Ascending aorta (tissue), 2 donors: ENCODE measurements around the gene MYBBP1A. TPM values are rescaled to one million over a fixed set of nuclear protein-coding genes. Genes with fewer than 3 reads are reported as not detected.

Experiments used
- DNase-seq, 2 donors: peaks; one replicate each; pipeline ENCODE4 v3.0.0-alpha.2; 2019; ENCODE audit warnings: low spot score in 2 of 2
- H3K27ac ChIP-seq, 2 donors: fragments of 200-600 bp; sonication (generic); one replicate each; pipeline ENCODE4 v1.5.1; 2016 to 2017; ENCODE audit warnings: mild to moderate bottlenecking in 1 of 2
- H3K27me3 ChIP-seq: fragments of 200-600 bp; sonication (generic); one replicate; pipeline ENCODE4 v1.5.1; 2017
- H3K36me3 ChIP-seq, 2 donors: fragments of 200-600 bp; sonication (generic); one replicate each; pipeline ENCODE4 v1.5.1; 2016
- H3K4me1 ChIP-seq, 2 donors: fragments of 200-600 bp; sonication (generic); one replicate each; pipeline ENCODE4 v1.5.1; 2016 to 2017; ENCODE audit warnings: mild to moderate bottlenecking in 1 of 2
- H3K4me3 ChIP-seq, 2 donors: fragments of 200-600 bp; sonication (generic); one replicate each; pipeline ENCODE4 v1.5.1; 2016 to 2017; ENCODE audit warnings: mild to moderate bottlenecking in 1 of 2
- H3K9me3 ChIP-seq, 2 donors: fragments of 200-600 bp; sonication (generic); one replicate each; pipeline ENCODE4 v1.5.1; 2016
- intact Hi-C: fragments of 100-400 bp; cut with DNase I; formaldehyde crosslinking; loops from one replicate; pipeline ENCODE4 v1.15.1; 2023
- total RNA-seq: library from RNA; depleted of rRNA; stranded (reverse); fragments of >200 nt; gene quantifications from one replicate; pipeline ENCODE4 v1.1.0, GENCODE V29; 2016
- TF ChIP-seq, protein P1 (sequence below), 3 experiments: fragments of 200-600 bp in 2 of 3; fragments of 450-650 bp in 1 of 3; sonication (generic) in 2 of 3; IDR thresholded peaks; one replicate each; pipeline ENCODE4 v1.5.1; 2016 to 2019; ENCODE audit warnings: antibody characterized with exemption in 3 of 3, mild to moderate bottlenecking in 1 of 3, moderate library complexity in 1 of 3

MYBBP1A gene
- total RNA-seq, 1 donor from 2014 or later: 94.5 TPM

DNA sequence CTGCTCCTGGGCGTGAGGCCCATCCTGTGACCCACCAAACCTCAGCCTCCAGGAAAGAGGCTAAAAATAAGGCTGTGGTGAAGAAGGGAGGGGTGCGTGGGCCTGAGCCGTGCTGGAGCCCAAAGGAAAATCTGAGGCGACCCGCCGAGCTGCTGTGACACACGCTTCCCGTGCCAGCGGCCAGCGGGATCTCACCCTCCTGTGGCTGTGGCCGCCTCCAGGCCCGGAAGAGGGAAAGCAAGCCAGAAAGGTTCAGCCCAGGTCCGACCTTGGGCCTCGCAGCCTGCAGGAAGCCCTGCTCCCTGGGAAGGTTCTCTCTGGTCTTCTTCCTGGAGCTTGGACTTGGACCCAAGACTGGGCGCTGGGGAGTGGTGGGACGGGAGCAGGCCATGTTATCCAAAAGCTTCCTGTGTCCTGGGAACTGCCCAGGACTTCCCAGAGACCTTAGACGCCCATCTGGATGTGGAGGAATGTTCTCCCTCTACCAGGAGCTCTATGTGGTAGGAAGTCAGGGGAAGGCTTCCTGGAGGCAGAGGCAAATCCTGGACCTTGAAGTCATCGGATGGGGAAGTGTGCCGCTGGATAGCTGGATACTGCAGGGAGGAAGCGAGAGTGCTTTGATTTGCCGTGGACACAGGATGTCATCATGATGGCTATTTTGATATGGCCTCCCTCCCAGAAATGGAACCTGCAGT is 45.1 kb downstream of the MYBBP1A start:
- peak overlapping the region; percentile 84 to 87 for H3K27ac ChIP-seq
- DNase-seq: peak; percentile 51 to 93
- TF ChIP-seq, protein P1, sequence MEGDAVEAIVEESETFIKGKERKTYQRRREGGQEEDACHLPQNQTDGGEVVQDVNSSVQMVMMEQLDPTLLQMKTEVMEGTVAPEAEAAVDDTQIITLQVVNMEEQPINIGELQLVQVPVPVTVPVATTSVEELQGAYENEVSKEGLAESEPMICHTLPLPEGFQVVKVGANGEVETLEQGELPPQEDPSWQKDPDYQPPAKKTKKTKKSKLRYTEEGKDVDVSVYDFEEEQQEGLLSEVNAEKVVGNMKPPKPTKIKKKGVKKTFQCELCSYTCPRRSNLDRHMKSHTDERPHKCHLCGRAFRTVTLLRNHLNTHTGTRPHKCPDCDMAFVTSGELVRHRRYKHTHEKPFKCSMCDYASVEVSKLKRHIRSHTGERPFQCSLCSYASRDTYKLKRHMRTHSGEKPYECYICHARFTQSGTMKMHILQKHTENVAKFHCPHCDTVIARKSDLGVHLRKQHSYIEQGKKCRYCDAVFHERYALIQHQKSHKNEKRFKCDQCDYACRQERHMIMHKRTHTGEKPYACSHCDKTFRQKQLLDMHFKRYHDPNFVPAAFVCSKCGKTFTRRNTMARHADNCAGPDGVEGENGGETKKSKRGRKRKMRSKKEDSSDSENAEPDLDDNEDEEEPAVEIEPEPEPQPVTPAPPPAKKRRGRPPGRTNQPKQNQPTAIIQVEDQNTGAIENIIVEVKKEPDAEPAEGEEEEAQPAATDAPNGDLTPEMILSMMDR (IDR thresholded peaks at IDR 0.05): no peak
- H3K4me1 ChIP-seq: peaks cover 25 to 36% of the 10 kb centered on the region in 2 donors
- H3K27me3 ChIP-seq: no peaks in the 10 kb centered on the region
- no peaks in the 10 kb centered on the region for H3K9me3 ChIP-seq
- no peak overlapping the region for H3K4me3 ChIP-seq
- intact Hi-C loops: loop anchor here (1.0 to 2.0 kb wide), 2 partner anchors 12 to 45 kb away; partner anchors contain the start of genes MYBBP1A and SPNS2
- no peaks in the 10 kb centered on the region for H3K36me3 ChIP-seq

DNA sequence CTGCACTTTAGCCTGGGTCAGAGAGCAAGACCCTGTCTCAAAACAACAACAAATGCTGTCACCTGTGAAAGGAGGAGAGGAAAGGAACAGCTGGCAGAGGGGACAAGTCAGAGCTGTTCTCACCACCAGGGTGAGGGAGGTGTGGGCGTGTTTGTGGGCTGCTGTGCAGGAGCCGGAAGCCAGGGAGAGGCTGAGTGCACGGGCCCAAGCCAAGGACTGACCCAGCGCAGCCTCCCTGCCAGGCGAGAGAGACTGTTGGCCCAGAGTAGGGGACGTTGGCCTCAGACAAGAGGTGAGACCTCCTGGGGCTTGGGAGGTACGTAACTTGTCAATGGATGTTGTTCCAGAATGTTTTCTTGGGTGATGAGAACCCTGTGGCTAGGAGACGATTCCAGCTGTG is 45.8 kb downstream of the MYBBP1A start:
- Histone ChIP-seq H3K36me3 (no peaks in the 10 kb centered on the region), H3K9me3 (no peaks in the 10 kb centered on the region), H3K27ac (peak overlapping the region; percentile 84 to 87), H3K4me3 (no peak overlapping the region), H3K27me3 (no peaks in the 10 kb centered on the region), H3K4me1 (peaks cover 25 to 36% of the 10 kb centered on the region in 2 donors)
- intact Hi-C loops: loop anchor here (1.0 kb wide), 1 partner anchor 11 kb away; the partner anchor contains the start of gene SPNS2
- TF ChIP-seq, protein P1 (IDR thresholded peaks at IDR 0.05): peak in 1 of 3 experiments; percentile 6
- peak; percentile 41 to 89 for DNase-seq

DNA sequence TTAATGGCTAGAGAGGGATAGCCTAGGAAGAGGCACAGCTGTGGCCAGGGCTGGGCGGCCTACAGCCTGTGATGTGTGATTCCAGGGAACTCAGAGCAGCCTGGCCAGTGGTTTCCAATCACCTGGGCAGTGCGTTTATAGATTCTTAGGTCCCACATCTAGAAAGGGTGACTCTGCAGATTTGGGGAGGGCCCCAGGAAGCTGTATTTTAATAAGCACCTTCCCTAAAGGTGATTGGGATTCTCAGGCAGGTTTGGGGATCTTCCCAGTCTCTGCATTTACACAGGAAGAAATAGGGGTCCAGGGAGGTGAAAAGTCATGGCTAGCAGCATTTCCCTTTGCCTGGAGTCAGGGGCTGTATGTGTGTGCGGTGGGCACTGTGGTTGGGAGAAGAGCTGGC is 47.0 kb downstream of the MYBBP1A start:
- TF ChIP-seq, protein P1 (IDR thresholded peaks at IDR 0.05): no peak
- H3K4me1 ChIP-seq: peaks cover 25 to 32% of the 10 kb centered on the region in 2 donors
- no peak overlapping the region for H3K4me3 ChIP-seq
- peak overlapping the region; percentile 84 to 87 for H3K27ac ChIP-seq
- intact Hi-C loops: no loop called here
- no peaks in the 10 kb centered on the region for H3K9me3 ChIP-seq
- H3K36me3 ChIP-seq: no peaks in the 10 kb centered on the region
- DNase-seq: no peak
- H3K27me3 ChIP-seq: no peaks in the 10 kb centered on the region

DNA sequence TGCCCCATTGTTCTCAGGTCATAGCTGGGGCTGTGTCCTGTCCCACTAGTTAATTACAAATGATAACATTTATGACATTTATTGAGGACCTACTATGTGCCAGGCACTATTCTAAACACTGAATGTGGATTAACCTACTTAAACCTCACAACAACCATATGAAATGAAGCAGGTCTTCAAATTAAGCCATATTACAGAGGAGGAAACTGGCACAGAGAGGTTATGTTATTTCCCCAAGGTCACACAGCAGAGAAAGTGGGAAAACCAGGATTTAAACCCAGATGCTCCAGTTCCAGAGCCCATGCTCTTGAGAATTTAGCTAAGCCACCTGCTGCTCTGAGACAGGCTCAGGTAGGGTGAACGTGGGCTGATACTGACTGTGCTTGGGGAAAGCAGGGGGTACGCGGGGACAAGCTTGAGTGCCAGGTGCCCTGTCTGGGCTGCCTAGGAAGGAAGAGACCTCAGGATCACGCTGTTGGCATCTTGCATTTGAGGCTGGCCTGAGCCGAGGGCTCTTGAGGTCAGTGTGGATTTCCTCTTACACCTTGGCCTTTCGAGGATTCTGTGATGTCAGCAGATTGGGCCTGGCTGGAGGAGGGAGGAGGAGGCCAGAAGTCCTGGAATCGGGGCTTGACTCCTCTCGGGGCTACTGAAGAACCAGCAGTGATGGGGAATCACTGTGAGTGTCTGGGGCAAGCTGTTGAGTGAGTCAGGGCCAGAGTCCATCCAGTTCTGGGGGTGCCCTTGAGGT is 47.6 kb downstream of the MYBBP1A start:
- H3K36me3 ChIP-seq: no peaks in the 10 kb centered on the region
- DNase-seq: no peak
- TF ChIP-seq, protein P1 (IDR thresholded peaks at IDR 0.05): no peak
- H3K27me3 ChIP-seq: no peaks in the 10 kb centered on the region
- no peaks in the 10 kb centered on the region for H3K9me3 ChIP-seq
- intact Hi-C loops: no loop called here
- peaks cover 25 to 32% of the 10 kb centered on the region in 2 donors for H3K4me1 ChIP-seq
- no peak overlapping the region for H3K4me3 ChIP-seq
- H3K27ac ChIP-seq: peak overlapping the region; percentile 84 to 87

DNA sequence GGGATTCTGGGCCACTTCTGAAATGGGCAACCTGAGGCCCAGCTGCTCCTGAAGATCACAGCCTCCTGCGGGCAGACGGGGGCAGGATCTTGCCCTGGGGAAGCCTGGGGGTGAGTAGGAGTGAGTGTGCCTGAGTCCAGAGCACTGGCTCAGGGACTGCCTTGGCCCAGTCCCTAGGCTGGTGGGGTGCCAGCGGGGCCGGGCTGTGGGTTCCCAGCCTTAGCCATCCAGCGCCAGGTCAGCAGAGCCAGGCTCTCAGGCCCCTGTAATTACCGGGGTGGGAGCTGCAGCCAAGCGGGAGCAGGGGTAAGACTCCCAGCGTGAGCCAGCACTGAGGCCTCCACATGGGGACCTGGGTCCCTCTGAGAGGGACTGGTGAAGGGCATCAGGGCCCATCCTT is 48.3 kb downstream of the MYBBP1A start:
- H3K9me3 ChIP-seq: no peaks in the 10 kb centered on the region
- no peak overlapping the region for H3K4me3 ChIP-seq
- intact Hi-C loops: no loop called here
- H3K36me3 ChIP-seq: no peaks in the 10 kb centered on the region
- H3K27ac ChIP-seq: peak overlapping the region; percentile 23 to 87
- H3K4me1 ChIP-seq: peaks cover 25 to 32% of the 10 kb centered on the region in 2 donors
- no peaks in the 10 kb centered on the region for H3K27me3 ChIP-seq
- no peak for DNase-seq
- TF ChIP-seq, protein P1 (IDR thresholded peaks at IDR 0.05): no peak
